ENCODE data around the gene ZSWIM7.
"Not testable (repeated sequence)": the region's sequence is repeated elsewhere in the genome, so short reads cannot be mapped to it uniquely, and the experiment has no call there.

Gene ZSWIM7

GRCh38 chr17:15998031-15998562 is 1.4 kb downstream of the ZSWIM7 start:
- DNase-seq, result no peak

GRCh38 chr17:15996322-15996721 is 3.2 kb downstream of the ZSWIM7 start:
- DNase-seq, result no peak

- DNase-seq, result no peak
Observed at GRCh38 chr17:15981646-15982580, 17.6 kb downstream of the ZSWIM7 start.

- DNase-seq, result no peak
Observed at GRCh38 chr17:15981208-15981607, 18.3 kb downstream of the ZSWIM7 start.

GRCh38 chr17:15979013-15979412 is 20.5 kb downstream of the ZSWIM7 start:
- DNase-seq, result not testable (repeated sequence)

- no peak for DNase-seq
Observed at GRCh38 chr17:15978606-15979005, 20.9 kb downstream of the ZSWIM7 start.

GRCh38 chr17:15977894-15978293 is 21.6 kb downstream of the ZSWIM7 start:
- no peak for DNase-seq

- DNase-seq, result no peak
Observed at GRCh38 chr17:15973834-15974233, 25.7 kb downstream of the ZSWIM7 start.

- DNase-seq, result no peak
Observed at GRCh38 chr17:15973016-15973415, 26.5 kb downstream of the ZSWIM7 start.

- no peak for DNase-seq
Observed at GRCh38 chr17:15972497-15972951, 27.0 kb downstream of the ZSWIM7 start.

- no peak for DNase-seq
Observed at GRCh38 chr17:15971882-15972281, 27.6 kb downstream of the ZSWIM7 start.

- no peak for DNase-seq
Observed at GRCh38 chr17:15971098-15971678, 28.3 kb downstream of the ZSWIM7 start.

GRCh38 chr17:15970500-15970899 is 29.0 kb downstream of the ZSWIM7 start:
- DNase-seq, result no peak

GRCh38 chr17:15969463-15969862 is 30.0 kb downstream of the ZSWIM7 start:
- no peak for DNase-seq

GRCh38 chr17:15967706-15968399 is 31.7 kb downstream of the ZSWIM7 start:
- no peak for DNase-seq

- no peak for DNase-seq
Observed at GRCh38 chr17:15966879-15967248, 32.6 kb downstream of the ZSWIM7 start.

GRCh38 chr17:15966183-15966878 is 33.2 kb downstream of the ZSWIM7 start:
- no peak for DNase-seq

GRCh38 chr17:15965528-15965927 is 34.0 kb downstream of the ZSWIM7 start:
- DNase-seq, result no peak

- DNase-seq, result no peak
Observed at GRCh38 chr17:15963670-15964110, 35.8 kb downstream of the ZSWIM7 start.

GRCh38 chr17:15958484-15958854 is 41.0 kb downstream of the ZSWIM7 start:
- no peak for DNase-seq

- DNase-seq, result no peak
Observed at GRCh38 chr17:15957608-15958307, 41.7 kb downstream of the ZSWIM7 start.

GRCh38 chr17:15957206-15957605 is 42.3 kb downstream of the ZSWIM7 start:
- no peak for DNase-seq
